SJCRH30 (cell line): ENCODE results near the gene CLEC4G. TPM values are rescaled to one million over a fixed set of nuclear protein-coding genes. Genes with fewer than 3 reads are reported as not detected.

Experiments used
- DNase-seq, 2 experiments: peaks; one replicate each; pipeline ENCODE4 v3.0.0-alpha.2; 2015 to 2020
- H3K27ac ChIP-seq: fragments of 250-450 bp; sonication (Bioruptor Pico); 2 replicates; pipeline ENCODE4 v1.5.1; 2020; ENCODE audit warnings: mild to moderate bottlenecking, moderate library complexity
- H3K27me3 ChIP-seq: fragments of 250-450 bp; sonication (Bioruptor Pico); 2 replicates; pipeline ENCODE4 v1.5.1; 2020; ENCODE audit warnings: mild to moderate bottlenecking, moderate library complexity
- H3K36me3 ChIP-seq: fragments of 250-450 bp; sonication (Bioruptor Pico); 2 replicates; pipeline ENCODE4 v1.5.1; 2020; ENCODE audit warnings: mild to moderate bottlenecking, moderate library complexity
- H3K4me1 ChIP-seq: fragments of 250-450 bp; sonication (Bioruptor Pico); 2 replicates; pipeline ENCODE4 v1.5.1; 2020; ENCODE audit warnings: mild to moderate bottlenecking, moderate library complexity
- H3K4me3 ChIP-seq: fragments of 250-450 bp; sonication (Bioruptor Pico); 2 replicates; pipeline ENCODE4 v1.5.1; 2020; ENCODE audit warnings: mild to moderate bottlenecking, moderate library complexity
- H3K9me3 ChIP-seq: fragments of 250-450 bp; sonication (Bioruptor Pico); replicated peaks from 2 replicates; pipeline ENCODE4 v1.5.1; 2020; ENCODE audit warnings: mild to moderate bottlenecking, moderate library complexity
- total RNA-seq: library from RNA; depleted of rRNA; stranded (reverse); fragments of >200 nt; shearing (Covaris generic); gene quantifications from 2 replicates; pipeline ENCODE4 v1.2.3, GENCODE V29; 2014

The CLEC4G gene
- total RNA-seq, 1 experiment from 2014 or later, result not detected

DNA sequence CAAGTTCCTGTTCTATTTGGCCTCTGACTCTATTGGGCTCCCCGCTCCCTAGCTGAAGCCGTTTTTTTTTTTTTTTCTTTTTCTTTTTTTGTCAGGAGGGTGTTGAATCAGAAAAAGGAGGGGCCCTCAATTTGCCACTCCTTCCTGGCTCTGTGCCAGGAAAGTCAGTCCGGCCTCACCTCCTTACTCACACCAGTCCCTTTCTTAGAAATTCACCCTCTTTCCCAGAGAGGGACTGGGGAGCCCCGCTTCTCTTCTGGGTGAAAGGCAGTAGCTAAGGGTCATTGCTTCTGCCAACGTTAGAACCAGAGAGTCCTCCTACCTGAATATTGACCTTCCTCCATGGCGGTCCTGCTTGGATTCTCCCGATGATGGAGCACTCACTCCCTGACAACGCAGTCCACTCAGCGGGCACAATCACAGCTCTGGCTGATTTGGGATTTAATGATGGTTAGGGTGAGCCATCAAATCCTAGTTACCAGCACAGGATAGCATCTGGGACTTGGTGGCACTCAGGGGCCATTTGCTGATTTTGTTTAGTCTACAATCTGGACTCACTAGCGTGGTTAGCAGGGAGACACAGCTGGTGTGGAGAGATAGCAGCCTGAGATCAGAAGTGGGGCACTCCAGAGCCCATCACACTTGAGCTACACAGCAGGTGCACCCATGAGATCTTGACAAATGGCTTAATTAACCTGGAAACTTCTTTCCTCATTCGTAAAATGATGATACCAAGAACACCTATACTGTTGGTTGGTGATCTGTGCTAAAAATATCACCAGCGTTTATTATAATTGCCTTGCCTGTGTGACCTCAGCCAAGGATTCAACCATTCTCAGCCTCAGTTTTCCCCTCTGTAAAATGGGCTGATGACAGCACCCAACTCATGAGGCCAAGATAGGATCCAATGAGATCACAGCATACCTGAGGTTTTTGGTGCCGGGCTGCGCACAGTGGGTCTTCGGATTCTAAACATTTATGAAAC, 32.2 kb downstream of the CLEC4G start:
- H3K27me3 ChIP-seq, result no peaks in the 10 kb centered on the region
- H3K36me3 ChIP-seq, result no peaks in the 10 kb centered on the region
- no peaks in the 10 kb centered on the region for H3K4me1 ChIP-seq
- H3K4me3 ChIP-seq, result no peak overlapping the region
- no peaks in the 10 kb centered on the region for H3K9me3 ChIP-seq
- no peak for DNase-seq
- no peak overlapping the region for H3K27ac ChIP-seq

DNA sequence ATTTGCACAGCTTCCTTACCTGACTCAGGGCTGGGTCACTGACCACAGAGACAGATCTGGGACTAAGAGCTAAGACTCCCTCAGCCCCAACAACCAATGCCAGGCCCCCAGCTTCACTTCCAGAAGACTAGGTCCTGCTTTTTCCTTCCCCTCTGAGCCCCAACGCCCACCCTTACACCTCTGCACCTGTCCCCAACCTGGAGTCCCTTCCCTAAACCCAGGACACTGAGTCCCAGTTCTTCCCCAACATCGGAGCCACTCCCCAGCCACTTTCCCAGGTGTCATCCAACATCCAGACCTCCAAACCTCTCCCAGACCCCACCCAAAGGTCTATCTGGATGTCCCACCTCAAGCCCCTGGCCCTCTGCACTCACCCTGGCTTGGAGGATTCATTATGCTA, 32.9 kb downstream of the CLEC4G start:
- no peak overlapping the region for H3K27ac ChIP-seq
- H3K36me3 ChIP-seq, result no peaks in the 10 kb centered on the region
- no peaks in the 10 kb centered on the region for H3K4me1 ChIP-seq
- no peak overlapping the region for H3K4me3 ChIP-seq
- no peak for DNase-seq
- no peaks in the 10 kb centered on the region for H3K27me3 ChIP-seq
- no peaks in the 10 kb centered on the region for H3K9me3 ChIP-seq

DNA sequence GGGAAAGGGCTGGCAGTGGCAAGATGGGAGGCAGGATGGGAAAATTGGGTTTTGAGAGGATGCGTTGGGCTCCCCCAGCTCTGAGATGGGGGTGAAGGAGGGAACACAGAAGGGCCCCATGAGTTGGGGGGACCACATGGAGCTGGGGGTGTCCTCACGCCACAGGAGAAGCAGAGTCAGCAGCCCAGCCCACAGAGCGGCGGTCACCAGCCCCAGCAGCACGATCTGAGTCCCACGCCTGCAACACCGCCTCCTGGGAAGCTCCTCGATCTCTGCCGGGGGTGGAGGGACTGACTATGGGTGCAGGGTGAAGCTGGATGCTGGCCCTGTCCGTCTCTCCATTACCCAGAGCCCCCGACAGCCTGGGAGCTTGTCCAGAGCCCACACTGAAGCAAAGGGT, 33.3 kb downstream of the CLEC4G start:
- Histone ChIP-seq H3K27ac (no peak overlapping the region), H3K36me3 (no peaks in the 10 kb centered on the region), H3K9me3 (no peaks in the 10 kb centered on the region), H3K27me3 (no peaks in the 10 kb centered on the region), H3K4me1 (no peaks in the 10 kb centered on the region), H3K4me3 (no peak overlapping the region)
- DNase-seq, result no peak

DNA sequence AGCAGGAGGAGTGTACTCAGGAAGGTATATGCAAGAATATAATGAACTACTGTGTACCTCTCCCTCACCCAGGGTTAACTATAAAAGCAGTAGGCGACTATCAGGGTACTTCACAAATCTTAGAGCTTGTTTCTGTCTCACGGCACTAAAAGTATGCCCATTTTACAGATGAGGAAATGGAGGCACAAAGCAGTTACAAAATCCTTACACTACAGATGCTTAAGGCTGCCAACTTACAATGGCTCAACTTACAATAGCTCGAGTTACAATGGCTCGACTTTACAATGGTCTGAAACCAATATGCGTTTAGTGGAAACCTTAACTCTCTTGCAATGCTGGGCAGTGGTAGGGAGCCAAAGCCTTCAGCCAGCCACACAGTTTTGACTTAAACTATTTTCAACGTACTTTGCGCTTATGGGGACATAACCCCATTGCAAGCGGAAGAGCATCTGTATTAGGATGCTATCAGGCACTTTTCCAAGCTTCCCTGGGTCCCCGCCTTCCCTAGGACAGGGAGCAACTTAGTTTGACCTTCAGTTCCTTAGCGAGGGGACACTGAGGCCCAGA, 34.1 kb downstream of the CLEC4G start:
- Histone ChIP-seq H3K9me3 (no peaks in the 10 kb centered on the region), H3K4me3 (no peak overlapping the region), H3K27ac (no peak overlapping the region)

DNA sequence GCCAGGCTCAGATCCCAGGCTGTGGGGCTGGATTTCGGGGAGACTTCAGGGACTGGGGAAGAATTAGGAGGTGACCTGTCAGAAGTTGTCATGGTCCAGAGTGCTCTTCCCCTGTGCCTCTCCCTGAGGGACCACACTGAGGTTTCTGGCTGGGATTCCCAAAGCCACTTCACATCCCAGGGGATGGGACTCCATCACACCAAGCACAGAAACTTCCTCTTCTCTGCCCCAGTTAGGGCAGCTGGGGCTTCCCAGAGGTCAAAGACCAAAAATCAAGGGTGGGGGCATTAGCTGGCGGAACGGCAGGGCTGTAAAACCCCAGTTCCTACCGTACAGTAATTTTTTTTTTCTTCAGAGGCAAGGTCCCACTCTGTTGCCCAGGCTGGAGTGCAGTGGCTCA, 37.4 kb downstream of the CLEC4G start:
- DNase-seq, result no peak
- no peaks in the 10 kb centered on the region for H3K4me1 ChIP-seq

More for the DNA sequence above, 34.1 kb downstream of the CLEC4G start:
- Histone ChIP-seq H3K27me3 (no peaks in the 10 kb centered on the region), H3K36me3 (no peaks in the 10 kb centered on the region), H3K4me1 (no peaks in the 10 kb centered on the region)
- DNase-seq, result no peak

DNA sequence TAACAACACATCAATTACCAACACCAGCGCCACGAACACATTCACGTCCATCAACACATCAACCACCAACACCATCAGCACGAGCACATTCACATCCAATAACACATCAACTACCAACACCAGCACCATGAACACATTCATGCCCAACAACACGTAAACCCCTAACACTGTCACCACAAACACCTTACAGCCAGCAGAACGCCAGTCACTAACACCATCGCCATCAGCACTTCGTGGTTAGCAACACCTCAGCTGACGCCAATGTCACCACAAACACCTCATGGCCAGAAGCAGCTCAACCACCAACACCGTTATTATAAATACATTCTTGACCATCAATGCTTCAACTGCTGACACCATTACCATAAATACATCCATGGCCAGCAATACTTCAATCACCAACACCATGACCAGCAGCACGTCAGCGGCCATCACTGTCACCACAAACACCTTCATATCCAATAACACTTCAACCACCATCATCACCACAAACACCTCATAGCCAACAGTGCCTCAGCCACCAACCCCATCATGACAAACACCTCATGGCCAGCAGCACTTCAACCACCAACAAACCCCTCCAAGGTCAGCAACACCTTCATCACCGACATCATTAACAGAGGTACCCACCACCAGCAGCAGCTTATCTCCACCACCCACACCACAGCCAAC, 39.4 kb downstream of the CLEC4G start:
- Histone ChIP-seq H3K9me3 (no peaks in the 10 kb centered on the region), H3K27me3 (no peaks in the 10 kb centered on the region), H3K4me1 (no peaks in the 10 kb centered on the region), H3K27ac (no peak overlapping the region), H3K4me3 (no peak overlapping the region), H3K36me3 (no peaks in the 10 kb centered on the region)
- DNase-seq, result no peak

More for the DNA sequence above, 37.4 kb downstream of the CLEC4G start:
- H3K27me3 ChIP-seq, result no peaks in the 10 kb centered on the region
- no peak overlapping the region for H3K27ac ChIP-seq
- no peaks in the 10 kb centered on the region for H3K9me3 ChIP-seq
- H3K4me3 ChIP-seq, result no peak overlapping the region
- H3K36me3 ChIP-seq, result no peaks in the 10 kb centered on the region

DNA sequence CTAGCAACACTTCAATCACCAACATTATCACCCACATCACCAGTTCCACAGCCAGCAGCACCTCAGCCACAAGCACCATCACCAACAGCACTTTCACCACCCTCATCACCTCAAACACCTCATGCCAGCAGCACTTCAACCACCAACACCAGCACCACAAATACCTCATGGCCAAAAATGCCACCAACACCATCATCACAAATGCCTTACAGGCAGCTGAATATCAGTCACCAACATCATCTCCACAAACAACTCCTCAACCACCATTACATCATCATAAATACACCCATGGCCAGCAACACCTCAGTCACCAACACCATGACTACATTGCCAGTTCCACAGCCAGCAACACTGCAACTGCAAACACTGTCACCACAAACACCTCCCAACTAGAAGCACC, 40.4 kb downstream of the CLEC4G start:
- no peak for DNase-seq
- Histone ChIP-seq H3K27me3 (no peaks in the 10 kb centered on the region), H3K36me3 (no peaks in the 10 kb centered on the region), H3K4me3 (no peak overlapping the region), H3K9me3 (no peaks in the 10 kb centered on the region), H3K4me1 (no peaks in the 10 kb centered on the region), H3K27ac (no peak overlapping the region)

DNA sequence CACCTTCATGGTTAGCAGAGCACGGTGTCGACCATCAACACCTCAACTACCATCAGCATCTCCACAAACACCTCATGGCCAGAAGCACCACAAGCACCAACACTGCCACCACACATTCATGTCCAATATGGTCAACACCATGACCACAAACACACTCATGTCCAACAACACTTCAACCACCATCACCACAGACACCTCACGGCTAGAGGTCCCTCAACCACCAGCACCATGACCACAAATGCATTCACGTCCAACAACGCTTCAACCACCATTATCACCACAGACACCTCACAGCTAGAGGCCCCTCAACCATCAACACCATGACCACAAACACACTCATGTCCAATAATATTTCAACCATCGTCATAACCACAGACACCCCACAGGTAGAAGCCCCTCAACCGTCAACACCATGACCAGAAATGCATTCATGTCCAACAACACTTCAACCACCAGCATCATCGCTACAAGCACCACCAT, 41.1 kb downstream of the CLEC4G start:
- H3K9me3 ChIP-seq, result no peaks in the 10 kb centered on the region
- H3K4me3 ChIP-seq, result no peak overlapping the region
- H3K27ac ChIP-seq, result no peak overlapping the region
- H3K27me3 ChIP-seq, result no peaks in the 10 kb centered on the region
- H3K36me3 ChIP-seq, result no peaks in the 10 kb centered on the region
- no peak for DNase-seq
- H3K4me1 ChIP-seq, result no peaks in the 10 kb centered on the region

DNA sequence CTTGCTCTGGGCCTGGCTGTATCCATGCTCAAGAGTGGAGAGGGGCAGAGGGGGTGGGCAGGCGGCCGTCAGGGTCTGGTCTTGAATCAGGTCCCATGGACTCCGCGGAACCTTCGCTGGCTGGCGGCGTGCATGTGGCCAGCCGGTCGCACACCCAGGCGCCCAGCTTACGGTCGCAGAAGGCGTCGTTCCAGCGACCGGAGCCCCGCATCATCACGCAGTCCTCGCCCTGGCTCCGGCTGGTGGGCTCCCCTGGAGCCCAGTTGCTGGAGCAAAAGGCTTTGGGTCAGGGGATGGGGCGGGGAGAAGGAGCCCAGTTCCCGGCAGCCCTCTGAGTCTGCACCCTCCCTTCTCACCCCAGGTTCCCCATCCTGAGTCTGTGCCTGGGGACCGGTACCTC, 42.7 kb downstream of the CLEC4G start:
- H3K9me3 ChIP-seq, result no peaks in the 10 kb centered on the region
- no peaks in the 10 kb centered on the region for H3K36me3 ChIP-seq
- H3K4me3 ChIP-seq, result no peak overlapping the region
- no peaks in the 10 kb centered on the region for H3K27me3 ChIP-seq
- DNase-seq, result no peak
- H3K27ac ChIP-seq, result no peak overlapping the region
- H3K4me1 ChIP-seq, result no peaks in the 10 kb centered on the region

DNA sequence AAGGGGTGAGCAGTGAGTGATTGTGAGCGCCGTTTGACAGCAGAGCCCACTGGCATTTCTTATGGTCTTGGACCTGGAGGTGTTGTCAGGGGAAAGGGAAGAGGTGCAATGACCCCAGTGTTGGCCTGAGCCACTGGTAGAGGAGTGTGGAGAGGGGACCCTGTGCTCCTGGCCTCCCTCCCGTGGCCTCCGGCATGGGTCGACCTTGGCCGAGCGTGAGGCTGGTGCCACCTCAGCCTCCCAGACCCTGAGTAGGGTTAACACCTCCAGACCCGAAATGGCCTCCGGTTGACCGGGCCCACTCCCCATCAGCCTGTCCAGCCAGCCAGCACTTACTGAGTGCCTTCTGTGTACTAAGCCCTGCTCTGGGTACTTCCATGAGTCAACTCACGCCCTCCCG, 44.7 kb downstream of the CLEC4G start:
- Histone ChIP-seq H3K9me3 (no peaks in the 10 kb centered on the region), H3K4me1 (no peaks in the 10 kb centered on the region), H3K27ac (no peak overlapping the region), H3K4me3 (no peak overlapping the region), H3K36me3 (no peaks in the 10 kb centered on the region; the same call in 1 of the 2 replicates), H3K27me3 (no peaks in the 10 kb centered on the region)
- no peak for DNase-seq

DNA sequence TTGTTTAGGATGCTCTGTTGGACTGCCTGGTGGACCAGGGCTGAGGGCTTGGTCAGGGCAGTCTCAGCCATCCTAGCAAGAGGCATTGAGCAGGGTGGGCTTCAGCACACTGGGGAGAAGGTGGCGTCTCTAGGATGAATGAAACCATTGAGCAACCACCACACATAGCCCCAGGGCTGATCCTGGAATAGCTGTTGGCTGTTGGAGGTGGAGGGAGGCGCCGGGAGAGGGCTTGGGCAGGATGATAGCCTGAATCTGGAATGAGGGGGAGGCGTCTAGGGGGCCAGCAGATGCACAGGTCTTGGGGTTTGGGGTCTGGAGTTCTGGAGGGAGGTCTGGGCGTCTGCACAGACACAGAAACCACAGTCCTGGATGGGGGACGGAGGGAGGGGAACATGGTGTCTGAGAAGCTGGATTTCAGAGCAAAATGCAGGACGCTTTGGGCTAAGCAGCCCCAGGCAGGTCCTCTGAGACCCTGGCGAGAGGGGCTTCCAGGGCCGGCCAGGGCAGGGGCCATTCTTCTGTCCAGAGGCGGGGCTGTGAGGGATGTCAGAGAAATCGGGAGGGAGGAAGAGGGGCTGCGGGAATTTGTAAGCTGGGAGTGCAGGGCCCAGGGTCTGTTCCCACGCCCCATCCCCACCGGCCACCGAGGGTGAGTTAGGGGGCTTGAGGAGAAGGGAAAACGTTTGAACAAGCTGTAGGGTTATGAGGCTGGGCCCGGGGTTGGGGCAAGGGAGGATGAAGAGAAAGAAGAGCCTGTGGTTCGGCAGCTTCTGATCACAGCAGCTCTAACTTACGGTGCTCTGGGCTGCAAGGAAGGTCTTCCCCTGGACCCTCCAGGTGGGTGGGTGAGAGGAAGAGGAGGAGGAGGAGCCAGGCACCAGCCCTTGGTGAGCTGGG, 46.1 kb downstream of the CLEC4G start:
- no peak overlapping the region for H3K27ac ChIP-seq
- no peaks in the 10 kb centered on the region for H3K27me3 ChIP-seq
- H3K4me1 ChIP-seq, result no peaks in the 10 kb centered on the region
- no peak overlapping the region for H3K4me3 ChIP-seq
- no peaks in the 10 kb centered on the region for H3K9me3 ChIP-seq
- DNase-seq, result peak in 1 of 2 experiments; percentile 16
- H3K36me3 ChIP-seq, result no peaks in the 10 kb centered on the region; the same call in 1 of the 2 replicates

DNA sequence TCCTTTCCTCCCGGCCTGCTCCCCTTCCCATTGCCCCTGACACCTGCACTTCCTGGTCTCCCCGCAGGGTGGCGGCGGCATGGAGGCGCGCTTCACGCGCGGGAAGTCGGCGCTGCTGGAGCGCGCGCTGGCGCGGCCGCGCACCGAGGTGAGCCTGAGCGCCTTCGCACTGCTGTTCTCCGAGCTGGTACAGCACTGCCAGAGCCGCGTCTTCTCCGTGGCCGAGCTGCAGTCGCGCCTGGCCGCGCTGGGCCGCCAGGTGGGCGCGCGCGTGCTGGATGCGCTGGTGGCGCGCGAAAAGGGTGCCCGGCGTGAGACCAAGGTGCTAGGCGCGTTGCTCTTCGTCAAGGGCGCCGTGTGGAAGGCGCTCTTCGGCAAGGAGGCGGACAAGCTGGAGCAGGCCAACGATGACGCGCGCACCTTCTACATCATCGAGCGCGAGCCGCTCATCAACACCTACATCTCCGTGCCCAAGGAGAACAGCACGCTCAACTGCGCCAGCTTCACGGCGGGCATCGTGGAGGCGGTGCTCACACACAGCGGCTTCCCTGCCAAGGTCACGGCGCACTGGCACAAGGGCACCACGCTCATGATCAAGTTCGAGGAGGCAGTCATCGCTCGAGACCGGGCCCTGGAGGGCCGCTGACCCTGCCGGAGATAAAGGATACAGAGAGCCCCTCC, 49.6 kb downstream of the CLEC4G start:
- Histone ChIP-seq H3K27me3 (peaks cover 2% of the 10 kb centered on the region; the same call in 1 of the 2 replicates), H3K4me3 (no peak overlapping the region), H3K9me3 (no peaks in the 10 kb centered on the region), H3K36me3 (no peaks in the 10 kb centered on the region; the same call in 1 of the 2 replicates), H3K4me1 (no peaks in the 10 kb centered on the region), H3K27ac (no peak overlapping the region)
- DNase-seq, result no peak

DNA sequence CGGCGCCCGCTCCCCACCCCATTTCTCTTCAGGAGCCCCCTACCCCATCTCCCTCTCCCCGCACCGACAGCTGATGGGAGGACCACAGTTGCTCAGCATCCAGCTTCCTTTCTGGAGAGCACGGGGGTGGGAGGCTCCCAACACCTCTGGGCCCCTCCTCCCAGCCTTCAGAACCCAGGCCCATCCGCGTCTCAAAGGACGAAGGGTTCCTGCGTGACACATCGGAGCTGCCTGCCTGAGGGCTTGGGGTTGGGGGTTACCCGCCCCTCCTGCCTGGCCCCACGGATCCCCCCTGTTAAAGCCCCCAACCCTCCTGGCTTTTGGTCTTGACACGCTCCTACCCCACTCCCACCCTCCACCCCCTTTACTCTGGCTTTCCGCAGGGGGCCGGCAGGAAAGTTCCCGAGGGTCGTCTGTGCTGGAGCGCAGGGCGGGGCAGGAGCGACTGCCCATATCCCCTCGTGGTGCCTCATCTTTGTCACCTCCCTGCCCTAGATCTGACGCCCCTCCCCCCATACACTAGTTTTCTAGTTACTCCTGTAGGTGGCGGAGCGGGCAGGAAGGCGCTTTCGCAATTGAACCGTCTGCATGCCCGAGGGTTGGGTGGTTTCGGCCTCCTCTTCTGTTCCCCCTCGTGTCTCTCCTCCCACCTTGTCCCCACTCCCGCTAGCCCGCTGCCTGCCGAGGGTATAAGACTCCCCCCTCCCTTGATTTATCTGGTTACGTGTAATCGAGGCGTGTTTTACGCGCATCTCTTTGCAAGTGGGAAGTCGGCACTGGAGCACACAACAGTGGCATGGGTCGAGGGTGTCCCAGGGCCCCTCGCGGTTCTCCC, 50.4 kb downstream of the CLEC4G start:
- Histone ChIP-seq H3K36me3 (no peaks in the 10 kb centered on the region; the same call in 1 of the 2 replicates), H3K9me3 (no peaks in the 10 kb centered on the region), H3K4me3 (peak overlapping the region; percentile 93), H3K4me1 (no peaks in the 10 kb centered on the region), H3K27ac (peak overlapping the region; percentile 60; the same call in 1 of the 2 replicates), H3K27me3 (peaks cover 2% of the 10 kb centered on the region; the same call in 1 of the 2 replicates)
- DNase-seq, result no peak
